ENCODE measurements around the gene MTFR2.

Gene MTFR2

DNA sequence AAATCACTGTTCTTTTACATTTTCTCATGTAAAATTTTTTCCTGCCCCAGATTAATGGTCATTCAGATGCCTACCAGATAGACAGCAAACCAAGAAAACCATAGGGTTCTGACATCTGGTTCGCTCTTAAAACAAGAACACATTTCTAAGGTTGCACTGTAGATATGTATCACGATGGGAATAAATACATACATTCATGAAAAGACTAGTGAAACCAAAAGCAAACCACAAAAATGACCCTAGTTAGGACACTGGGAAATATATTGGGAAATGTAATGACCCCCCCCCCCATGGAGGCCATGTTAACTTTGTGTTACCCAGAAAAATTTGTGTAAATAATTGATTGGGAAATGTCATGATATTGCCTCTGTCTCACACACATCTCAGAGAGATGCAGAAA is 37.5 kb downstream of the MTFR2 start:
- DNase-seq (ENCODE audit: low read depth), result no peak
- H3K4me3 ChIP-seq (ENCODE audit: low read depth, low read length), result no peak overlapping the region
- TF ChIP-seq, protein P1, sequence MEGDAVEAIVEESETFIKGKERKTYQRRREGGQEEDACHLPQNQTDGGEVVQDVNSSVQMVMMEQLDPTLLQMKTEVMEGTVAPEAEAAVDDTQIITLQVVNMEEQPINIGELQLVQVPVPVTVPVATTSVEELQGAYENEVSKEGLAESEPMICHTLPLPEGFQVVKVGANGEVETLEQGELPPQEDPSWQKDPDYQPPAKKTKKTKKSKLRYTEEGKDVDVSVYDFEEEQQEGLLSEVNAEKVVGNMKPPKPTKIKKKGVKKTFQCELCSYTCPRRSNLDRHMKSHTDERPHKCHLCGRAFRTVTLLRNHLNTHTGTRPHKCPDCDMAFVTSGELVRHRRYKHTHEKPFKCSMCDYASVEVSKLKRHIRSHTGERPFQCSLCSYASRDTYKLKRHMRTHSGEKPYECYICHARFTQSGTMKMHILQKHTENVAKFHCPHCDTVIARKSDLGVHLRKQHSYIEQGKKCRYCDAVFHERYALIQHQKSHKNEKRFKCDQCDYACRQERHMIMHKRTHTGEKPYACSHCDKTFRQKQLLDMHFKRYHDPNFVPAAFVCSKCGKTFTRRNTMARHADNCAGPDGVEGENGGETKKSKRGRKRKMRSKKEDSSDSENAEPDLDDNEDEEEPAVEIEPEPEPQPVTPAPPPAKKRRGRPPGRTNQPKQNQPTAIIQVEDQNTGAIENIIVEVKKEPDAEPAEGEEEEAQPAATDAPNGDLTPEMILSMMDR (IDR thresholded peaks at IDR 0.05; ENCODE audit: insufficient read depth, low read depth, low read length, missing control alignments), result no peak

DNA sequence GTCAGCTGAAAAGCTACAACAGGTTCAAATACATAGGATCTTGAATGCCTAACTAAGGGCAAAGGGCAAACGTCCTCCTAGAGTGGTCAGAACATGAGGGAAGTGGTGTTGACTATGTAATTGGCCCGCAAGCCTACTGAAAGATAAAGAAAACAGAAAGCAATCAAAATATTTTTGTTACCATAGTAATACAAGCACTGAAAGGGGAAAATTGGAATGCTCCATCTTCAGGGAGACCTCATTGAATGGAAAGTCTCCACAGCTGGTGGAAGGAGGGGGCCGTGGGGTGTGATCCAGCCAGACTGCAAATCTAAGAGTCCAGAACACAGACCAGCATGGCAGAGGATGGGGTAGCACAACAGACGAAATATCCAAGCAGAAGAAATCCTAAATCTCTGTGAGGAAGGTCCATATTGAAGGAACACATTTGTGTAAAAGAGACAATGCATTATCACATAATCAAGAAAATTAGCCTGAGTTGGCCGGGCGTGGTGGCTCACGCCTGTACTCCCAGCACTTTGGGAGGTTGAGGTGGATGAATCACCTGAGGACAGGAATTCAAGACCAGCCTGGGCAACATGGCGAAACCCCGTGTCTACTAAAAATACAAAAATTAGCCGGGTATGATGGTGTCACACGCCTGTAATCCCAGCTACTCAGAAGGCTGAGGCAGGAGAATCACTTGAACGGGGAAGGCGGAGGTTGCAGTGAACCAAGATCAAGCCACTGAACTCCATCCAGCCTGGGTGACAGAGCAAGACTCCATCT is 39.5 kb downstream of the MTFR2 start:
- TF ChIP-seq, protein P1 (IDR thresholded peaks at IDR 0.05; ENCODE audit: insufficient read depth, low read depth, low read length, missing control alignments), result no peak
- H3K4me3 ChIP-seq (ENCODE audit: low read depth, low read length), result no peak overlapping the region
- DNase-seq (ENCODE audit: low read depth), result no peak

DNA sequence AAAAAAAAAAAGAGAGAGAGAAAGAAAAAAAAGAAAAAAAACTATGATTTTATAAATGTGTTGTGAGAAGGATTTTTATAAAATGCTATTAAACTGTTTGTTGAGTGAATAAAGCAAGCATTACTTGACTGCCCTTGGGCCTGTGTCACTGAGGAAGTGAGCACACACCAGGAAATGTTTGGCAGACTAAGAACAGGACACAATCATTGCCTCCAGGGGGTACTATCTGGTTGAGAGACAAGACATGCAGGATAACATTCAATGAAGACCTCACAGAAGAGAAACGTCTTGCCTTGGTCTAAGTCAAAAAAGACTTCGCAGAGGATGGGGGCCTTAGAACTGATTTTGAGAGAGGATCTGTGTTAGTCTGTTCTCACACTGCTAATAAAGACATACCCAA is 40.6 kb downstream of the MTFR2 start:
- DNase-seq (ENCODE audit: low read depth), result no peak
- no peak overlapping the region for H3K4me3 ChIP-seq (ENCODE audit: low read depth, low read length)
- TF ChIP-seq, protein P1 (IDR thresholded peaks at IDR 0.05; ENCODE audit: insufficient read depth, low read depth, low read length, missing control alignments), result no peak

DNA sequence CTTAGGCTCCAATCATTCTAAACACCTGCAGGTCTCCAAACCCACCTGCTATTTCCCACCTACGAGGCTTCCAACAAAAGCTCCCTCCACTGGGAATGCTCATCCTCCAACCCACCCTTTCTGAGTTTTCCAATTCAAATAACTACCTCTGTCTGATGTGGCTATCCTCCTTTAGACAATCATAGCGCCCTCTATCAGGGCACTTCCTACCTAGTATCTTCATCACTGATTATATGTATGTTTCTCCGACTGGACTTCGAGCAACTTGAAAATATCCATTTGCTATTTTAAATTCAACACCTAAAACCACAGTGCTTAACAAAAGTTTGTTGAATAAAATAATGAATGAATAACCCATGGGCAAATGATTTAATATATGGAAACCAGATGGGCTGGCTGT is 41.3 kb downstream of the MTFR2 start:
- TF ChIP-seq, protein P1 (IDR thresholded peaks at IDR 0.05; ENCODE audit: insufficient read depth, low read depth, low read length, missing control alignments), result no peak
- no peak for DNase-seq (ENCODE audit: low read depth)
- no peak overlapping the region for H3K4me3 ChIP-seq (ENCODE audit: low read depth, low read length)

DNA sequence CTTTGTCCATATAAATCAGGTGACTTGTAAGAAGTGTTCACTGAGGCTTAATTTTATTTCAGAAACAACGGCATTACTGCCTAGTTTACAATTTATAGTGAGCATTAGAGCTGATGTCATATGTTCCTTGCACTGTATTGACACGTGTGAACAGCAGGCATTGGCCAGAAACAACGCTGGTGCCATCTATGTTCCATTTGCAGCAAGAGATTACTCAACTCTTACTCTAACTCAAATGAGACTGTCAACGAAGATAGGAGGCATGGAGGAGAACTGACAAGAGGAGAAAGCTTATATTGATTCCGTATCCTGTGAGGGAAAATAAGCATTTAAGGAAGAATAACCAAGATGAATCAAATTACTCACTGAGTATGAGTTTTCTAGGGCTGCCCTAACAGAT is 48.4 kb downstream of the MTFR2 start:
- DNase-seq (ENCODE audit: low read depth), result no peak
- no peak overlapping the region for H3K4me3 ChIP-seq (ENCODE audit: low read depth, low read length)
- TF ChIP-seq, protein P1 (IDR thresholded peaks at IDR 0.05; ENCODE audit: insufficient read depth, low read depth, low read length, missing control alignments), result no peak

DNA sequence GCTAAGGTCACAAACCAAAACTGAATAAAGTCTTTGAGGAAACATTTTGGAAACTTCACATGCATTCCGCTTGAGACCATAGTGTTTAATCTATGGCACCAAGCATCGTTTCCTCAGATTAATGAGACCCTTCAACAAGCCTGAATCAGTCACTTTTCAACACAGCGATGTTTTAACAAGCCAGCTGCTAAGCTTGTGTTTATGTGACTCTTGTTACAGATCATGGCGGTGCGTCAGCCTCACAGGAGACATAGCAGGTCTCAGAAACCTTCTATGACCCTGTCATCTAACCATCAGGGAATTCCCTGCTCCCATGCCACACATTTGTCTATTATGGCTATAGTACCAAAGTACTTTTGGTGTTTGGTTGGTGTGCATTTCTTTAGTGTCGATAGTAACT is 57.2 kb downstream of the MTFR2 start:
- TF ChIP-seq, protein P1 (IDR thresholded peaks at IDR 0.05; ENCODE audit: insufficient read depth, low read depth, low read length, missing control alignments), result no peak
- DNase-seq (ENCODE audit: low read depth), result no peak
- H3K4me3 ChIP-seq (ENCODE audit: low read depth, low read length), result no peak overlapping the region

All from GM12865 (cell line).